Esophagus muscularis mucosa (tissue), 4 donors: ENCODE measurements around the gene TAAR8.

Experiments used
- EP300 ChIP-seq: sonication (generic); formaldehyde crosslinking; IDR thresholded peaks from one replicate; pipeline ENCODE4 v1.6.1; 2017; ENCODE audit warnings: antibody characterized with exemption
- POLR2A ChIP-seq: fragments of 450-650 bp; IDR thresholded peaks from one replicate; pipeline ENCODE4 v1.6.1; 2017; ENCODE audit warnings: antibody characterized with exemption, moderate library complexity, mild to moderate bottlenecking, low read depth
- POLR2AphosphoS5 ChIP-seq, 2 donors: sonication (generic); formaldehyde crosslinking; IDR thresholded peaks; one replicate each; pipeline ENCODE4 v1.6.1; 2017; ENCODE audit warnings: antibody characterized with exemption in 2 of 2
- TF ChIP-seq, protein P1 (sequence below), 3 experiments: fragments of 200-600 bp in 2 of 3; fragments of 450-650 bp in 1 of 3; sonication (generic) in 2 of 3; IDR thresholded peaks; one replicate each; pipeline ENCODE4 v1.5.1; 2017 to 2019; ENCODE audit warnings: antibody characterized with exemption in 3 of 3, mild to moderate bottlenecking in 2 of 3, moderate library complexity in 1 of 3

DNA sequence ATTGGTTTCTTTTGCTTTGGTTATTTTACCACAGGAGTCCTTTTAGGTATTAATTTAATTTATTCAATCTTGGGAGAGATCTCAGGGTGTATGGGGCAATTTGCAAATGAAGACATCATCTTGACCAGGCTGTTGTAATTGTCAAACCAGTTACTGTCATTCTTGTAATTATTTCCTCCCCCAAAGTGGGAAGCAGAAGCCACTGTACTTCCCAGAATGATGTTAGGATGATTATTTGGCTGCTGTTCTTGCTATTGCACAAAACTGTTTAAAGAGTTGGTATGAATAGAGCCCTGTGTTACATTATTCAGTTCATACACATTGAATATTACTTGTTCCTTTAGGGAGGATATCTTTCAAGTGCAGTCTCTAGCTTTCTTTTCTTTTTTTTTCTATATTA lies 19.3 kb downstream of the TAAR8 start:
- TF ChIP-seq, protein P1, sequence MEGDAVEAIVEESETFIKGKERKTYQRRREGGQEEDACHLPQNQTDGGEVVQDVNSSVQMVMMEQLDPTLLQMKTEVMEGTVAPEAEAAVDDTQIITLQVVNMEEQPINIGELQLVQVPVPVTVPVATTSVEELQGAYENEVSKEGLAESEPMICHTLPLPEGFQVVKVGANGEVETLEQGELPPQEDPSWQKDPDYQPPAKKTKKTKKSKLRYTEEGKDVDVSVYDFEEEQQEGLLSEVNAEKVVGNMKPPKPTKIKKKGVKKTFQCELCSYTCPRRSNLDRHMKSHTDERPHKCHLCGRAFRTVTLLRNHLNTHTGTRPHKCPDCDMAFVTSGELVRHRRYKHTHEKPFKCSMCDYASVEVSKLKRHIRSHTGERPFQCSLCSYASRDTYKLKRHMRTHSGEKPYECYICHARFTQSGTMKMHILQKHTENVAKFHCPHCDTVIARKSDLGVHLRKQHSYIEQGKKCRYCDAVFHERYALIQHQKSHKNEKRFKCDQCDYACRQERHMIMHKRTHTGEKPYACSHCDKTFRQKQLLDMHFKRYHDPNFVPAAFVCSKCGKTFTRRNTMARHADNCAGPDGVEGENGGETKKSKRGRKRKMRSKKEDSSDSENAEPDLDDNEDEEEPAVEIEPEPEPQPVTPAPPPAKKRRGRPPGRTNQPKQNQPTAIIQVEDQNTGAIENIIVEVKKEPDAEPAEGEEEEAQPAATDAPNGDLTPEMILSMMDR (IDR thresholded peaks at IDR 0.05) = no peak
- TF ChIP-seq POLR2A = no peak
- TF ChIP-seq EP300 = no peak
- TF ChIP-seq POLR2AphosphoS5 (IDR thresholded peaks at IDR 0.05) = no peak
